HTERT RPE-1 (cell line): ENCODE measurements around the gene SCG3.

Experiments
- in situ Hi-C: fragments of 300-500 bp; cut with MboI; formaldehyde crosslinking; loops from 4 replicates; pipeline ENCODE4 v1.14.3; 2020; ENCODE audit warnings: low sequenced_read_pairs

SCG3 gene

GRCh38 chr15:51726302-51727073 lies 45.2 kb downstream of the SCG3 start:
- in situ Hi-C loops, result no loop called here

GRCh38 chr15:51727141-51727897 lies 46.0 kb downstream of the SCG3 start:
- in situ Hi-C loops, result no loop called here

- in situ Hi-C loops, result no loop called here
Observed at GRCh38 chr15:51731549-51732267, 50.4 kb downstream of the SCG3 start.

- in situ Hi-C loops, result no loop called here
Observed at GRCh38 chr15:51732646-51733045, 51.3 kb downstream of the SCG3 start.

GRCh38 chr15:51735228-51736010 lies 54.1 kb downstream of the SCG3 start:
- in situ Hi-C loops, result no loop called here

- in situ Hi-C loops, result no loop called here
Observed at GRCh38 chr15:51736069-51736468, 54.8 kb downstream of the SCG3 start.

- in situ Hi-C loops, result no loop called here
Observed at GRCh38 chr15:51736751-51737521, 55.6 kb downstream of the SCG3 start.

GRCh38 chr15:51737522-51738305 lies 56.4 kb downstream of the SCG3 start, which contains the start of gene LYSMD2:
TSS of gene LYSMD2 (minus strand) at chr15:51737655. CDS start at chr15:51737622, 33 bp downstream.
- in situ Hi-C loops, result no loop called here

- in situ Hi-C loops, result no loop called here
Observed at GRCh38 chr15:51738553-51738952, 57.2 kb downstream of the SCG3 start.

- in situ Hi-C loops, result no loop called here
Observed at GRCh38 chr15:51739061-51739712, 57.9 kb downstream of the SCG3 start.

- in situ Hi-C loops, result no loop called here
Observed at GRCh38 chr15:51749307-51749706, 68.0 kb downstream of the SCG3 start.

- in situ Hi-C loops, result no loop called here
Observed at GRCh38 chr15:51750186-51750585, 68.9 kb downstream of the SCG3 start.

- in situ Hi-C loops, result no loop called here
Observed at GRCh38 chr15:51750792-51751696, 69.7 kb downstream of the SCG3 start, which contains the start of gene TMOD2. TSS of gene TMOD2 (plus strand) at chr15:51751597. CDS start at chr15:51766442, 14,845 bp downstream.

GRCh38 chr15:51751697-51752683 lies 70.7 kb downstream of the SCG3 start:
- in situ Hi-C loops, result no loop called here

GRCh38 chr15:51752888-51753287 lies 71.6 kb downstream of the SCG3 start:
- in situ Hi-C loops, result no loop called here

GRCh38 chr15:51754267-51754666 lies 73.0 kb downstream of the SCG3 start:
- in situ Hi-C loops, result no loop called here
